ENCODE results near the gene CORO2A. TPM values are rescaled to one million over a fixed set of nuclear protein-coding genes. Genes with fewer than 3 reads are reported as not detected.
A peak's percentile ranks its signal among the peaks of the same experiment; 100 is the strongest.

Gene CORO2A
- total and polyA plus RNA-seq, 2 of the 13 experiments (the other 11 are each of a cell fraction or from before 2014, with no cell fraction given): 14.4 to 15.3 TPM

DNA sequence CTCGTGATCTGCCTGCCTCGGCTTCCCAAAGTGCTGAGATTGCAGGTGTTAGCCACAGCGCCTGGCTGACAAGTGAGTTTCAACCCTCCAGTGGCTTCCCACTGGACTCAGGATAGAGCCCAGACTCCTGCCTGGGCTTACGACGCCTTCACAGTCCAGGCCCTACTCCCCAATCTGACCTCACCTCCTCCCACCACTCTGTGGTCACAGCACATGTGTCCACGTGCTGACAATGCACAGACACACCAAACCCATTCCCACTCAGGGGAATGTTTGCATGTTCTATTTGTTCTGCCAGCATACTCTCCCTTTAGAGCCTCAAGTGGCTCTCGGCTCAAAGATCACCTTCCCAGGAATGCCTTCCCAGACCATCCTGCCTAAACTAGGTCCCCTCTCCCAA, 42.3 kb downstream of the CORO2A start (continued):
- no peak for TF ChIP-seq ZBTB42 (CRISPR knock-in tag; IDR thresholded peaks at IDR 0.05)
- TF ChIP-seq, protein P1, sequence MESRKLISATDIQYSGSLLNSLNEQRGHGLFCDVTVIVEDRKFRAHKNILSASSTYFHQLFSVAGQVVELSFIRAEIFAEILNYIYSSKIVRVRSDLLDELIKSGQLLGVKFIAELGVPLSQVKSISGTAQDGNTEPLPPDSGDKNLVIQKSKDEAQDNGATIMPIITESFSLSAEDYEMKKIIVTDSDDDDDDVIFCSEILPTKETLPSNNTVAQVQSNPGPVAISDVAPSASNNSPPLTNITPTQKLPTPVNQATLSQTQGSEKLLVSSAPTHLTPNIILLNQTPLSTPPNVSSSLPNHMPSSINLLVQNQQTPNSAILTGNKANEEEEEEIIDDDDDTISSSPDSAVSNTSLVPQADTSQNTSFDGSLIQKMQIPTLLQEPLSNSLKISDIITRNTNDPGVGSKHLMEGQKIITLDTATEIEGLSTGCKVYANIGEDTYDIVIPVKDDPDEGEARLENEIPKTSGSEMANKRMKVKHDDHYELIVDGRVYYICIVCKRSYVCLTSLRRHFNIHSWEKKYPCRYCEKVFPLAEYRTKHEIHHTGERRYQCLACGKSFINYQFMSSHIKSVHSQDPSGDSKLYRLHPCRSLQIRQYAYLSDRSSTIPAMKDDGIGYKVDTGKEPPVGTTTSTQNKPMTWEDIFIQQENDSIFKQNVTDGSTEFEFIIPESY (CRISPR knock-in tag; IDR thresholded peaks at IDR 0.05): peak; percentile 48; the same call in 1 of the 2 replicates
- TF ChIP-seq NCOA2 (CRISPR knock-in tag; IDR thresholded peaks at IDR 0.05): peak; percentile 69
- no peak for TF ChIP-seq RORA (CRISPR knock-in tag; IDR thresholded peaks at IDR 0.05)
- TF ChIP-seq, protein P2, sequence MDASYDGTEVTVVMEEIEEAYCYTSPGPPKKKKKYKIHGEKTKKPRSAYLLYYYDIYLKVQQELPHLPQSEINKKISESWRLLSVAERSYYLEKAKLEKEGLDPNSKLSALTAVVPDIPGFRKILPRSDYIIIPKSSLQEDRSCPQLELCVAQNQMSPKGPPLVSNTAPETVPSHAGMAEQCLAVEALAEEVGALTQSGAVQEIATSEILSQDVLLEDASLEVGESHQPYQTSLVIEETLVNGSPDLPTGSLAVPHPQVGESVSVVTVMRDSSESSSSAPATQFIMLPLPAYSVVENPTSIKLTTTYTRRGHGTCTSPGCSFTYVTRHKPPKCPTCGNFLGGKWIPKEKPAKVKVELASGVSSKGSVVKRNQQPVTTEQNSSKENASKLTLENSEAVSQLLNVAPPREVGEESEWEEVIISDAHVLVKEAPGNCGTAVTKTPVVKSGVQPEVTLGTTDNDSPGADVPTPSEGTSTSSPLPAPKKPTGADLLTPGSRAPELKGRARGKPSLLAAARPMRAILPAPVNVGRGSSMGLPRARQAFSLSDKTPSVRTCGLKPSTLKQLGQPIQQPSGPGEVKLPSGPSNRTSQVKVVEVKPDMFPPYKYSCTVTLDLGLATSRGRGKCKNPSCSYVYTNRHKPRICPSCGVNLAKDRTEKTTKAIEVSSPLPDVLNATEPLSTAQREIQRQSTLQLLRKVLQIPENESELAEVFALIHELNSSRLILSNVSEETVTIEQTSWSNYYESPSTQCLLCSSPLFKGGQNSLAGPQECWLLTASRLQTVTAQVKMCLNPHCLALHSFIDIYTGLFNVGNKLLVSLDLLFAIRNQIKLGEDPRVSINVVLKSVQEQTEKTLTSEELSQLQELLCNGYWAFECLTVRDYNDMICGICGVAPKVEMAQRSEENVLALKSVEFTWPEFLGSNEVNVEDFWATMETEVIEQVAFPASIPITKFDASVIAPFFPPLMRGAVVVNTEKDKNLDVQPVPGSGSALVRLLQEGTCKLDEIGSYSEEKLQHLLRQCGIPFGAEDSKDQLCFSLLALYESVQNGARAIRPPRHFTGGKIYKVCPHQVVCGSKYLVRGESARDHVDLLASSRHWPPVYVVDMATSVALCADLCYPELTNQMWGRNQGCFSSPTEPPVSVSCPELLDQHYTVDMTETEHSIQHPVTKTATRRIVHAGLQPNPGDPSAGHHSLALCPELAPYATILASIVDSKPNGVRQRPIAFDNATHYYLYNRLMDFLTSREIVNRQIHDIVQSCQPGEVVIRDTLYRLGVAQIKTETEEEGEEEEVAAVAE (CRISPR knock-in tag; IDR thresholded peaks at IDR 0.05; ENCODE audit: borderline replicate concordance): no peak
- TF ChIP-seq PLRG1 (conservative IDR thresholded peaks at IDR 0.05): no peak
- TF ChIP-seq TBL1XR1 (IDR thresholded peaks at IDR 0.05; ENCODE audit: borderline replicate concordance, low read length, partially characterized antibody): no peak
- TF ChIP-seq, protein P3, sequence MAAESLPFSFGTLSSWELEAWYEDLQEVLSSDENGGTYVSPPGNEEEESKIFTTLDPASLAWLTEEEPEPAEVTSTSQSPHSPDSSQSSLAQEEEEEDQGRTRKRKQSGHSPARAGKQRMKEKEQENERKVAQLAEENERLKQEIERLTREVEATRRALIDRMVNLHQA (CRISPR knock-in tag; IDR thresholded peaks at IDR 0.05): no peak
- TF ChIP-seq ZNF589 (CRISPR knock-in tag; conservative IDR thresholded peaks at IDR 0.05): 0 out of 2 replicates have a peak, but pooled peaks have one; percentile 22
- no peak for TF ChIP-seq HCFC1 (IDR thresholded peaks at IDR 0.05; ENCODE audit: low read depth, low read length)
- TF ChIP-seq SRF (IDR thresholded peaks at IDR 0.05; ENCODE audit: low read depth, low read length): no peak
- TF ChIP-seq ZNF329 (CRISPR knock-in tag; IDR thresholded peaks at IDR 0.05; ENCODE audit: low read depth): no peak
- TF ChIP-seq AKAP8 (CRISPR knock-in tag; IDR thresholded peaks at IDR 0.05): no peak
- no peak for TF ChIP-seq ZNF776 (CRISPR knock-in tag; IDR thresholded peaks at IDR 0.05)
- no peak for TF ChIP-seq ZNF441 (CRISPR knock-in tag; IDR thresholded peaks at IDR 0.05; ENCODE audit: borderline replicate concordance)
- TF ChIP-seq, protein P4, sequence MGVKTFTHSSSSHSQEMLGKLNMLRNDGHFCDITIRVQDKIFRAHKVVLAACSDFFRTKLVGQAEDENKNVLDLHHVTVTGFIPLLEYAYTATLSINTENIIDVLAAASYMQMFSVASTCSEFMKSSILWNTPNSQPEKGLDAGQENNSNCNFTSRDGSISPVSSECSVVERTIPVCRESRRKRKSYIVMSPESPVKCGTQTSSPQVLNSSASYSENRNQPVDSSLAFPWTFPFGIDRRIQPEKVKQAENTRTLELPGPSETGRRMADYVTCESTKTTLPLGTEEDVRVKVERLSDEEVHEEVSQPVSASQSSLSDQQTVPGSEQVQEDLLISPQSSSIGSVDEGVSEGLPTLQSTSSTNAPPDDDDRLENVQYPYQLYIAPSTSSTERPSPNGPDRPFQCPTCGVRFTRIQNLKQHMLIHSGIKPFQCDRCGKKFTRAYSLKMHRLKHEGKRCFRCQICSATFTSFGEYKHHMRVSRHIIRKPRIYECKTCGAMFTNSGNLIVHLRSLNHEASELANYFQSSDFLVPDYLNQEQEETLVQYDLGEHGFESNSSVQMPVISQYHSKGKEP (CRISPR knock-in tag; IDR thresholded peaks at IDR 0.05): no peak
- TF ChIP-seq, protein P5, sequence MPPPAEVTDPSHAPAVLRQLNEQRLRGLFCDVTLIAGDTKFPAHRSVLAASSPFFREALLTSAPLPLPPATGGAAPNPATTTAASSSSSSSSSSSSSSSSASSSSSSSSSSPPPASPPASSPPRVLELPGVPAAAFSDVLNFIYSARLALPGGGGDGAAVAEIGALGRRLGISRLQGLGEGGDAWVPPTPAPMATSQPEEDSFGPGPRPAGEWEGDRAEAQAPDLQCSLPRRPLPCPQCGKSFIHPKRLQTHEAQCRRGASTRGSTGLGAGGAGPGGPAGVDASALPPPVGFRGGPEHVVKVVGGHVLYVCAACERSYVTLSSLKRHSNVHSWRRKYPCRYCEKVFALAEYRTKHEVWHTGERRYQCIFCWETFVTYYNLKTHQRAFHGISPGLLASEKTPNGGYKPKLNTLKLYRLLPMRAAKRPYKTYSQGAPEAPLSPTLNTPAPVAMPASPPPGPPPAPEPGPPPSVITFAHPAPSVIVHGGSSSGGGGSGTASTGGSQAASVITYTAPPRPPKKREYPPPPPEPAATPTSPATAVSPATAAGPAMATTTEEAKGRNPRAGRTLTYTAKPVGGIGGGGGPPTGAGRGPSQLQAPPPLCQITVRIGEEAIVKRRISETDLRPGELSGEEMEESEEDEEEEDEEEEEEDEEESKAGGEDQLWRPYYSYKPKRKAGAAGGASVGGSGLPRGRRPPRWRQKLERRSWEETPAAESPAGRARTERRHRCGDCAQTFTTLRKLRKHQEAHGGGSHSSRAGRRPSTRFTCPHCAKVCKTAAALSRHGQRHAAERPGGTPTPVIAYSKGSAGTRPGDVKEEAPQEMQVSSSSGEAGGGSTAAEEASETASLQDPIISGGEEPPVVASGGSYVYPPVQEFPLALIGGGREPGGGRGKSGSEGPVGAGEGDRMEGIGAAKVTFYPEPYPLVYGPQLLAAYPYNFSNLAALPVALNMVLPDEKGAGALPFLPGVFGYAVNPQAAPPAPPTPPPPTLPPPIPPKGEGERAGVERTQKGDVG (CRISPR knock-in tag; IDR thresholded peaks at IDR 0.05; ENCODE audit: borderline replicate concordance): no peak
- peak; percentile 63 for TF ChIP-seq RARA (CRISPR knock-in tag; IDR thresholded peaks at IDR 0.05)
- TF ChIP-seq ZNF563 (CRISPR knock-in tag; IDR thresholded peaks at IDR 0.05): no peak
- TF ChIP-seq ZNF225 (CRISPR knock-in tag; IDR thresholded peaks at IDR 0.05): peak; percentile 52; the same call in 1 of the 2 replicates

All from HepG2 (cell line).